Hepatic stellate cell (primary cell): ENCODE measurements around the gene AOPEP.

Experiments
- DNase-seq: peaks from one replicate; pipeline ENCODE4 v3.0.0; 2011; ENCODE audit warnings: low spot score

AOPEP gene

GRCh38 chr9:94993821-94994165, 267.3 kb downstream of the AOPEP start:
- no peak for DNase-seq

GRCh38 chr9:94995048-94995693, 268.7 kb downstream of the AOPEP start:
- DNase-seq: no peak

DNA sequence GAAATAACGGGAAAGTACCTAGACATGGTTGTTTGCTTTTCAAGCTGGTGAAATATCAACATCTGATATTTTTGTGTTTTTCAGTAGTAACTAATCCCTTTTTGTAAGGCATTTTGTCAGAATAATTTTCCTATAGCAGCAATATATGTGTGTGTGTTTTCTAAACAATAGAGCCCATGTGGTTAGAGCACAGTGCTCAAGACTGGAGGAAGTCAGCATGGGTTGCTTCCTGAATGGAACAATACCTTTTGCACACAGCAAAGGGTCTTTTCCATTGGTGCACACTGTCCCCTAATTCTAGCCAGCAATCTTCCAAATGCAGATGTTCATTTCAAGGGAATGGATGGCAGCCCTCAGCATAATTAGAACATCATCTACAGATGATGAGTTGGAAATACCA, 270.1 kb downstream of the AOPEP start:
- no peak for DNase-seq

DNA sequence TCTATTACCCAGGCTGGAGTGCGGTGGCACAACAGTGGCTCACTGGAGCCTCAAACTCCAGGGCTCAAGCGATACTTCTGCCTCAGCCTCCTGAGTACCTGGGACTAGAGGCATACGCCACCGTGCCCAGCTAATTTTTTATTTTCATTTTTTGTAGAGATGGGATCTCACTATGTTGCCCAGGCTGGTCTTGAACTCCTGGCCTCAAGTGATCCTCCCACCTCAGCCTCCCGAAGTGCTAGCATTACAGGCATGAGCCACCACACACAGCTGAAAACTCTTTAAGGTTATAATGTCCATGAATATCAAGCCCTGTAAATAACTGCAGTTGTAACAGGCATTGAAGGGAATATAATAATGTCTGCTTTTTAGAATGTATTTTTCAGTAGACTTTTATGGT, 271.2 kb downstream of the AOPEP start:
- no peak for DNase-seq

DNA sequence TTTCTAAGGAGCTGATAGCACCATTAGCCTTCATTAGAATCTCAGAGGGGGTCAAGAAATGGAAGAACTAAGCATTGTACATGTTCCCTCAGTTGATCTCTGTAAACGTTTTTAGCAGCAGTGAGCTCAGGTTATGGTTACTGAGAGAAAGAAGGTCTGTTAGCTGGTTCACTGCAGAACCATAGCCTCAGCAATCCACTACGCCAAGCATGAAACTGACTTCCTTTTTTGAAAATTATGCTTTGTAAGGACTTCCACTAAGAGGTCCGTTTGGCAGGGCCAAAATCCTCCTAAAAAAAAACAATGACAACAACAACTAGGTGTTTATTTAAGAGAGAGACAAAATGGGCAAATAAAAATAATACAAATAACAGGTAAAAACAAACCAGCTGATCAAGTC, 273.3 kb downstream of the AOPEP start:
- DNase-seq: no peak

- no peak for DNase-seq
These were observed 274.3 kb downstream of the AOPEP start for GRCh38 chr9:95000821-95001220.

DNA sequence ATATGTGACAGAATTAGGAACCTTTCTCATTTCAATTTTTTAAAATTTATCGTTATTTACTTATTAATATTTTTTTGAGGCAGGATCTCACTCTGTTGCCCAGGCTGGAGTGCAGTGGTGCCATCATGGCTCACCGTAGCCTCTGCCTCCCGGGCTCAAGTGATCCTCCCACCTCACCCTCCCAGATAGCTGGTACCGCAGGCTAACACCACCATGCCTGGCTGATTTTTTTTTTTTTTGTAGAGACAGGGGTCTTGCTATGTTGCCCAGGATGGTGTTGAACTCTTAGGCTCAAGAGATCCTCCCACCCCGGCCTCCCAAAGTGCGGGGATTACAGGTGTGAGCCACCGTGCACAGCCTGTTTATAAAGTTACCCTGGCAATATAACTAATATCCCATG, 275.2 kb downstream of the AOPEP start:
- no peak for DNase-seq

DNA sequence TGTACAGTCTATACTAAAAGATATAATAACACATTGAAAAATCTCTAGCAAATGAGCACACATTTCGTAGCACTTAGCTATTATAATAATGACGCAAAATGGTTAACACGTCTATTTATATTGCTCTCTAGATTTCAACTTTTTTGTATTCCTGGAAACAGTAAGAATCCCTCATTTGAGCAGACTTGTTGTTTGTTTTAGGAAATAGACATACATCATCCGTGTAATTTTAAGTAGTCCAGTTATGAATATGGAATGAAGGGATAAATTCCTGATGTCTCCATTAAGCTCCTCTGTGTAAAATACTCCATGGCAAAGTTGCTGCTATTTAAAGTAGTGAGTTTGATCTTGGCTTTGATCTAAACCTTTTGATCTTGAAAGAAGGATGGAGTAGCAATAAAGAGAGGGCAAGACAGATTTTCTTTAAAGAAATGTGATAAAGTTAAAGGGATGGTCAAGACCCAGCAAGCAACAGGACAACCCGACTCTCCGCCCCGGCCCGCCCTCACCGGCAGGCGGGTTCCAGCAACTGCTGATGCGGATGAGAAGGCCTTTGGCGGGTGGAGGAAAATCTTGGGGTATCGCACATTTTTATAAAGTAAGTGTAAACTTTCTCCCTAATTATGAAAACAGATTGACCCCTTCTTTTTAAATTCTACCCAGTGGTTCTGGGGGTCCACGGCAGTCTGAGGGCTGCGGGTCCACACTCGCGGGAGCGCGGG, 277.4 kb downstream of the AOPEP start:
- DNase-seq: no peak

DNA sequence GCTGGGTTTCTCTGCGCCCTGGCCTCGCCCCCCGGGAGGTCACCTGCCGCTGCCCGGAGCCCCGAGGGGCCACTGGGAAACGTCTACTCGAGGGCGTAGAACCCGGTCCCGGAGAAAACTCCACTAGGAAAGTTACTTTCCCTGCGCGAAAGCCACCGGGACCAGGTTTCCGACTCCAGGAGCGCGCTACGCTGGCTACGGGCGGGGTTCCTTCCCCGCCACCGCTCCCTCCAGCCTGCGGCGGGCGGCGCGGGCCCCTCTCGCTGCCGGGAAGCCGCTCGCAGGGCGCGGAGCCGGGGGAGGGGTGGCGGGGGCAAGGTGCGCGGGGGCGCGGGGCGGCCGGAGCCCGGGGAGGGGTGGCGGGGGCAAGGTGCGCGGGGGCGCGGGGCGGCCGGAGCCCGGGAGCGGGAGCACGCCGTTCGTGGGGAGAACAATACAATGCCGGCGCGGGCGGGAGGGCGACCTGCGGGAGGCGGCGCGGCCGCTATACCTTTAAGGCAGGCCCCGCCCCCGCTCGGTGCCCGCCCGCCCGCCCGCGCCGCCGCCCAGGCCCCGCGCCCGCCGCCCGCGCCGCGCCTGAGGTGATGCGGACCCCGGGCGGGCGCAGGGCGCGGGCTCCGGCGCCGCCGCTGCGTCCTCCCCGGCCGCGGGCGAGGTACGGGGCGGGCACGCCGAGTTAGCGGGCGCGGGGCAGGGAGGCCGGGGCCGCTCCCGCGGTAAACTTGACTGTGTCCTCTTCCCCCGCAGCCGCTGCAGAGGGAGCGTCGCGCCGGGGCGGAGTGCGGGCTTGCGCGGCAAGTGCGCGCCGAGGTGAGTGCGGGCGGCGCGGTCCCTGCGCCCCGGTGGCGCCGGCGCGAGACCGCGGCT, 278.1 kb downstream of the AOPEP start:
- DNase-seq: no peak

DNA sequence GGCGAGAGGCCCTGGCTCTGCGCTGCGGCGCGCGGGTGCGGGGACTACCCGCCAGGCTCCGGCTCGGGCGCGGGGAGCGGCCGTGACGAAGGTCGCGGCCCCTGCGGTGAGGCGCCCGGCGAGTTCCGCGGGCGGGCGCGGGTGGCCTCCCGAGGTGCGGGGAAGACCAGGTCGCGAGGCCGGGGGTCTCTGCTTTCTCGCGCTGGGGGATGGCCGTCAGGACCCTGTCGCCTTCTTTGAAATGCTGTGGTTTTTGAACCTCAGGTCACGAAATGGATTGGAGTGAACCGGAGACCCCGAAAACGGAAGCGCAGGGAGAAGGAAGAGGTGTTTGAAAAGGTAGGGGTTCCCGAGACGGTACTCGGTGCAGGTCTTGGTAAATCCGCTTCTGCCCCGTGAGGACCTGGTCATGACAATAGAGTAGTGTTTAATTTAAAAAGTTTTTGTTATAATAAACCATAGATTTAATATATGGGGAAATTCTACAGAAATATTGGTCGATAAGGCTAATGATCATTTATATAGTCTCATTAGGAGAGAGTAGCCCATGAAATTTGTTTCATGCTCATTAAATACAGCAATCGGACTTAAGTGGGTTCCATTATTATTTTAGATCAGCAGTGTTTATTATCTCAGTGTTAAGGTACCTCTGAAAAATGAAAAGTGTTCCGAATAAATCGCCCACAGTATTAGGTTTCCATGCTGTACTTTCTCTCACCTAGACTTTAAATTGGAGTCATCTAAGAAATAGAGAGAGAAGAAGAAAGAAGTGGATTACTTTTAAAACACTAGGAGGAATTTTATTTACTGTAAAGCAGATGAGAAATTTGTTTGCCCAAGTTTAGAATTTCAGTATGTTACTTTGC, 279.0 kb downstream of the AOPEP start:
- no peak for DNase-seq

DNA sequence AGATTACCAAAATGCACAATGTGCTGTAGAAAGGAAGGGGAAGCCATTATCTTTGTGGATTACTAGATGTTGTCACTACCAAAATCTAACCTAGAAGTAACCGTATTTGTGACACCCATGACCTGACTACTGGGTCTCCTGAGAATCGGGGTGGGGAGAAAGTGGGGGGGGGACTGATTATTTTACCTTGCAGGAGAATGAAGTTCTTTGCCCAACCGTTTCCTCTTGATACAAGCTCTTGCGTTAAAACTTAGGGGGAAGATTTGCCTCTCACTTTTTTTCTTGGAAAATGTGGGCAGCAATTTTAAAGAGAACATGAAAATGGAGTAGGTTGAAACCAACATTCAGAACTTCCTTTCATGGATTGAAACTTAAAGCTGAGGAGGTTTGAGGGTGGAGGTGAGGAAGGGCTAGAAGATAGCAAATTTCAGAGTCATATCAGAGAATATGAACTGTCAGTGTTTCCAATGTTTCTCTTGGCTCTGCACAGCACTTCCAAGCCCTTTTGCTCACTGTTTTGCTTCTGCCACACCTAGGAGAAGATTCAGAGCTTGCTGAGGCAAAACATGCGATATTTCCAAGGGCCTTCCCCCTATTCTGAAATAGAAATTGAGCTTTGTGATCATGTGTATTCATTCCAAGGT, 280.8 kb downstream of the AOPEP start:
- DNase-seq: no peak

DNA sequence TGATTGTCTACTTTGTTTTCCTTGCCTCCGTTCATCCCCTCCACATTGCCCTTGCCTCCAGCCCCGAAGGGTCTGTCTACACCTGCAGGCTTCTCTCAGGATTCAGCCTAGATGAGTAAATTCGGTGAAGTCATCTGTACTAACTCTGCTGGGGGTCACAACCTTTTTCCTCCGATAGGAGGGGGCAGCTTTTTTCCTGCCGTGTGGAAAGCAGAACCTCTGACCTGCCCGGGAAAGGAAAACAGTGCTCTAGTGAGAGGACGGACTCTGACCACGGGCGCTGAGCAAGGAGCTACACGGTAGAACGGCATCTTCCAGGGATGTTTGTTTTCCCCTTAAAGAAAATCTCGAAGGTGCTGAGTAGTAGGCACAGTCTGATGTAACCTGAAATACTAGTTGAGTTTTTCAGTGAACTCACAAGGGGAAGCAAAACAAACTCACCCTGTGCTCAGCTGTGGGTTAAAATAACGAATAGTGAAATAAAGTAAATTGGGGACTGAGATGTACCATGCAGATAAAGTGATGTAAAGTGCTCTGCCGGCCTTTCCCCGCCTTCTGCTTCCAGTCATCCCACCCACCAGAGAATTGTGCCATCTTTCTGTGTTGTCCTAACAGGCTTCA, 281.8 kb downstream of the AOPEP start:
- no peak for DNase-seq

DNA sequence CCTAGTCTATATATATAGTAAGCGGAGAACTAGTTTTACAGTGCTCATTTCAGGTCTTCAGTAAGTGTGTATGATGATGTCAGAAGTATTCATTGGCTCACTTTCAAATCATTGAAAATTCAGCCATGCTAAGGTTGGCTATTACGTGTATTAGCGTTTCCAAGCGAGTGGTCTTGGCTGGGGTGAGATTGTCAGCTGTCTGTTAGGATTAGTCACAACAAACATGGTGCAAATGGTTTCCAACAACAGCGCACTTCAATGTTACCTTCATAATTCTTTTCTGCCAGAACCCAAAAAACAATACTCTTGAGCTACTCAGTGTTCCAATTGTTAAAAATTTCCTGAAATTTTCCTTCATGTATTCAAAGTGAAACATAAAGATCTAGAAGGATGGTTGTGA, 283.0 kb downstream of the AOPEP start:
- no peak for DNase-seq

DNA sequence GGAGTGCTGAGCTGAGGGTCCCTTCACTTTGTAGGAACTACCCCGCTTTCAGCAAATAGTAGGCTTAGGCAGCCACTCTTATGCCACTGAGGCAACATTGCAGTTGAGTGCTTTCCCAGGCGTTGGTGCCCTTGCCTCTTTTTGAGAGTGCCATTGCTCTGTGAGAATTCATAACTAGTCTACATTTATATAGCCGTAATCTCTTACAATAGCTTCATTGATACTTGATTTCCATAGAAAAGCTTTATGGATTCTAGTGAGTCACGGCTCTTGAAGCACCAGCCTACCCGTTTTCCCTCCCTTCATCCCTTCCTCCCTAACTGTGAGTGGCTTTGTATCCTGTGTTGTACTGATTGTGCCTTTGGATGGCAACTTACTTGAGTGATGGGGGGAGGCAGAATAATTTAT, 283.9 kb downstream of the AOPEP start:
- no peak for DNase-seq

DNA sequence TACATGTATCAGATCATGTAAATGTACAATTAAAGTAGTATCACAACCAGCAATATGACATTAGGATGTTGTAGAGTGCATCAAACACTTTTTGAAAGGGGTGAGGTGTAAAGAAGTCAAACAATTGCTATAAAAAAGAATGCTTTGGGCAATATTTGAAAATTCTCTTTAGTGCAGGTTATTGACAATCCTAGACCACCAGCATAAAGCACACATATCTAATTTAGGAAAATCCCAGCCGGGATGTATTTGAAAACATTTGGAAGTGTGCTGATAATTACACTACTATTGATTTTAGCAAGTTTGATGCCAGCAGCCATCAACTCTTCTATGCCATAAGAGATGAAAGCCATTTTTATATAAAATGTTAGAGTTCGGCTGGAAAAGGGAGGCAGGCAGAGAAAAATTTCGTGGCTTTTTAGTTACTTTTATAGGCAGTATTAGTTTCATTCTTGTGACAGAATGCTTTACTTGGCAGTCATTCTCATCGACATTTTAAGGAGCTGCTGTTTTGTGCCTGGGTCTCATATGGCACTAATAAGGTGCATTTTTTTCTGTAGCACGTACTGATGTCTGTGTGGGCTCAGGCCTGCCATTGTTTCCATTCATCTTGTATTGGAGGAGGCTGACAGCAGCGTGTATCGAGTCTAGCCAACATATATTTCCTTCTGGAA, 285.7 kb downstream of the AOPEP start:
- DNase-seq: no peak

GRCh38 chr9:95012902-95013301, 286.4 kb downstream of the AOPEP start:
- DNase-seq: no peak

GRCh38 chr9:95014917-95015316, 288.4 kb downstream of the AOPEP start:
- no peak for DNase-seq

GRCh38 chr9:95015569-95015968, 289.1 kb downstream of the AOPEP start:
- no peak for DNase-seq

- DNase-seq: no peak
These were observed 290.6 kb downstream of the AOPEP start for GRCh38 chr9:95017062-95017461.

- DNase-seq: no peak
These were observed 291.2 kb downstream of the AOPEP start for GRCh38 chr9:95017661-95018060.
